ENCODE measurements around the gene STYX.
"Not testable (repeated sequence)": the region's sequence is repeated elsewhere in the genome, so short reads cannot be mapped to it uniquely, and the experiment has no call there.

Gene STYX

GRCh38 chr14:52748647-52749292 lies 18.8 kb downstream of the STYX start:
- no peaks in the 10 kb centered on the region; the same call in 1 of the 2 replicates for H3K36me3 ChIP-seq (ENCODE audit: control insufficient read depth, insufficient read depth, low read length)
- no peak overlapping the region for H3K4me3 ChIP-seq (replicated peaks; ENCODE audit: low read depth, low read length)
- DNase-seq (ENCODE audit: extremely low read depth, insufficient read length): no peak
- TF ChIP-seq CTCF (IDR thresholded peaks at IDR 0.05; ENCODE audit: insufficient read depth, low read length, poor library complexity, severe bottlenecking): no peak
- no peaks in the 10 kb centered on the region for H3K27me3 ChIP-seq (replicated peaks; ENCODE audit: control insufficient read depth, insufficient read depth, low read length)

- no peaks in the 10 kb centered on the region for H3K27me3 ChIP-seq (replicated peaks; ENCODE audit: control insufficient read depth, insufficient read depth, low read length)
- H3K4me3 ChIP-seq (replicated peaks; ENCODE audit: low read depth, low read length): no peak overlapping the region
- peaks cover 2% of the 10 kb centered on the region; the same call in 1 of the 2 replicates for H3K36me3 ChIP-seq (ENCODE audit: control insufficient read depth, insufficient read depth, low read length)
- DNase-seq (ENCODE audit: extremely low read depth, insufficient read length): no peak
- no peak for TF ChIP-seq CTCF (IDR thresholded peaks at IDR 0.05; ENCODE audit: insufficient read depth, low read length, poor library complexity, severe bottlenecking)
Observed at GRCh38 chr14:52755607-52756316, 25.8 kb downstream of the STYX start.

- no peak for TF ChIP-seq CTCF (IDR thresholded peaks at IDR 0.05; ENCODE audit: insufficient read depth, low read length, poor library complexity, severe bottlenecking)
- Histone ChIP-seq H3K36me3 (ENCODE audit: control insufficient read depth, insufficient read depth, low read length) (peaks cover 2% of the 10 kb centered on the region; the same call in 1 of the 2 replicates), H3K27me3 (replicated peaks; ENCODE audit: control insufficient read depth, insufficient read depth, low read length) (no peaks in the 10 kb centered on the region), H3K4me3 (replicated peaks; ENCODE audit: low read depth, low read length) (no peak overlapping the region)
- DNase-seq (ENCODE audit: extremely low read depth, insufficient read length): no peak
Observed at GRCh38 chr14:52759145-52759544, 29.2 kb downstream of the STYX start.

- not testable (repeated sequence) for H3K27me3 ChIP-seq (replicated peaks; ENCODE audit: control insufficient read depth, insufficient read depth, low read length); H3K4me3 ChIP-seq (replicated peaks; ENCODE audit: low read depth, low read length); H3K36me3 ChIP-seq (ENCODE audit: control insufficient read depth, insufficient read depth, low read length); DNase-seq (ENCODE audit: extremely low read depth, insufficient read length)
Observed at GRCh38 chr14:52762923-52763322, 33.0 kb downstream of the STYX start.

GRCh38 chr14:52767058-52767833 lies 37.3 kb downstream of the STYX start:
- Histone ChIP-seq H3K27me3 (replicated peaks; ENCODE audit: control insufficient read depth, insufficient read depth, low read length) (no peaks in the 10 kb centered on the region), H3K36me3 (ENCODE audit: control insufficient read depth, insufficient read depth, low read length) (peaks cover 6% of the 10 kb centered on the region), H3K4me3 (replicated peaks; ENCODE audit: low read depth, low read length) (no peak overlapping the region)
- DNase-seq (ENCODE audit: extremely low read depth, insufficient read length): no peak
- TF ChIP-seq CTCF (IDR thresholded peaks at IDR 0.05; ENCODE audit: insufficient read depth, low read length, poor library complexity, severe bottlenecking): no peak

- Histone ChIP-seq H3K4me3 (replicated peaks; ENCODE audit: low read depth, low read length) (no peak overlapping the region), H3K27me3 (replicated peaks; ENCODE audit: control insufficient read depth, insufficient read depth, low read length) (no peaks in the 10 kb centered on the region), H3K36me3 (ENCODE audit: control insufficient read depth, insufficient read depth, low read length) (peaks cover 6% of the 10 kb centered on the region)
- no peak for TF ChIP-seq CTCF (IDR thresholded peaks at IDR 0.05; ENCODE audit: insufficient read depth, low read length, poor library complexity, severe bottlenecking)
- DNase-seq (ENCODE audit: extremely low read depth, insufficient read length): no peak
Observed at GRCh38 chr14:52769887-52770286, 39.9 kb downstream of the STYX start.

Data from GM06990 (cell line).